Measurements from ENCODE around the gene TXNDC17. TPM values are rescaled to one million over a fixed set of nuclear protein-coding genes. Genes with fewer than 3 reads are reported as not detected.
A peak's percentile ranks its signal among the peaks of the same experiment; 100 is the strongest.

Gene TXNDC17
- total and polyA plus RNA-seq, 8 donors, result 24.6 to 81.1 (median 34.3) TPM

- no peak overlapping the region for H3K4me3 ChIP-seq
- ATAC-seq (no peak), DNase-seq (no peak), FAIRE-seq (no peak)
- WGBS, 2 donors, result 67 to 83% methylated on average over 11 of the region's 11 CpGs
- TF ChIP-seq CTCF (IDR thresholded peaks at IDR 0.05), result no peak
- H3K36me3 ChIP-seq, result no peaks in the 10 kb centered on the region
- H3K9me3 ChIP-seq, result no peaks in the 10 kb centered on the region
- H3K4me1 ChIP-seq, result no peaks in the 10 kb centered on the region
- H3K27me3 ChIP-seq, result no peaks in the 10 kb centered on the region
- no peak overlapping the region for H3K27ac ChIP-seq
- intact Hi-C loops (cut with DNase I), result no loop called here
Observed at GRCh38 chr17:6675201-6675825, 34.5 kb downstream of the TXNDC17 start.

- intact Hi-C loops (cut with DNase I), result no loop called here
- no peaks in the 10 kb centered on the region for H3K27me3 ChIP-seq
- H3K36me3 ChIP-seq, result no peaks in the 10 kb centered on the region
- 58 to 64% methylated on average over 6 of the region's 6 CpGs for WGBS, 2 donors
- no peaks in the 10 kb centered on the region for H3K9me3 ChIP-seq
- TF ChIP-seq CTCF (IDR thresholded peaks at IDR 0.05), result no peak
- ATAC-seq, result no peak
- H3K27ac ChIP-seq, result no peak overlapping the region
- H3K4me1 ChIP-seq, result no peaks in the 10 kb centered on the region
- no peak for DNase-seq
- H3K4me3 ChIP-seq, result no peak overlapping the region
- FAIRE-seq, result no peak
Observed at GRCh38 chr17:6676802-6677157, 35.9 kb downstream of the TXNDC17 start.

- Histone ChIP-seq H3K4me3 (no peak overlapping the region), H3K27me3 (no peaks in the 10 kb centered on the region), H3K36me3 (no peaks in the 10 kb centered on the region), H3K9me3 (no peaks in the 10 kb centered on the region), H3K27ac (no peak overlapping the region), H3K4me1 (no peaks in the 10 kb centered on the region)
- no peak for DNase-seq
- intact Hi-C loops (cut with DNase I), result no loop called here
- 75% methylated on average over 16 of the region's 16 CpGs for WGBS, 2 donors
- TF ChIP-seq CTCF (IDR thresholded peaks at IDR 0.05), result no peak
- FAIRE-seq, result no peak
- peak in 2 of 4 donors; percentile 18 to 40 for ATAC-seq
Observed at GRCh38 chr17:6677158-6677831, 36.4 kb downstream of the TXNDC17 start.

- intact Hi-C loops (cut with DNase I), result no loop called here
- WGBS, 2 donors, result 75 to 91% methylated on average over 6 to 7 of the region's 7 CpGs
- TF ChIP-seq CTCF (IDR thresholded peaks at IDR 0.05), result no peak
Observed at GRCh38 chr17:6677946-6678345, 37.1 kb downstream of the TXNDC17 start.

GRCh38 chr17:6679241-6679640, 38.4 kb downstream of the TXNDC17 start:
- DNase-seq (no peak), FAIRE-seq (no peak), ATAC-seq (no peak)
- TF ChIP-seq CTCF (IDR thresholded peaks at IDR 0.05), result no peak
- no peak overlapping the region for H3K4me3 ChIP-seq
- no peaks in the 10 kb centered on the region for H3K4me1 ChIP-seq
- no peaks in the 10 kb centered on the region for H3K27me3 ChIP-seq
- no peaks in the 10 kb centered on the region for H3K9me3 ChIP-seq
- intact Hi-C loops (cut with DNase I), result no loop called here
- no peak overlapping the region for H3K27ac ChIP-seq
- H3K36me3 ChIP-seq, result no peaks in the 10 kb centered on the region
- 78 to 86% methylated on average over 6 of the region's 6 CpGs for WGBS, 2 donors

More at GRCh38 chr17:6677946-6678345, 37.1 kb downstream of the TXNDC17 start:
- no peak overlapping the region for H3K27ac ChIP-seq
- no peaks in the 10 kb centered on the region for H3K4me1 ChIP-seq
- DNase-seq, result no peak
- no peaks in the 10 kb centered on the region for H3K36me3 ChIP-seq
- H3K9me3 ChIP-seq, result no peaks in the 10 kb centered on the region
- H3K27me3 ChIP-seq, result no peaks in the 10 kb centered on the region
- FAIRE-seq, result no peak
- no peak for ATAC-seq
- no peak overlapping the region for H3K4me3 ChIP-seq
